Lower leg skin (tissue), 3 donors: Measurements from ENCODE around the gene STN1.

Experiments
- CTCF ChIP-seq, 3 donors: fragments of 450-650 bp; IDR thresholded peaks; one replicate each; pipeline ENCODE4 v1.5.1; 2016; ENCODE audit warnings: antibody characterized with exemption in 3 of 3, mild to moderate bottlenecking in 3 of 3, moderate library complexity in 2 of 3
- POLR2A ChIP-seq, 2 donors: fragments of 450-650 bp; IDR thresholded peaks; one replicate each; pipeline ENCODE4 v1.6.1; 2016 to 2017; ENCODE audit warnings: antibody characterized with exemption in 2 of 2, mild to moderate bottlenecking in 1 of 2, moderate library complexity in 1 of 2

DNA sequence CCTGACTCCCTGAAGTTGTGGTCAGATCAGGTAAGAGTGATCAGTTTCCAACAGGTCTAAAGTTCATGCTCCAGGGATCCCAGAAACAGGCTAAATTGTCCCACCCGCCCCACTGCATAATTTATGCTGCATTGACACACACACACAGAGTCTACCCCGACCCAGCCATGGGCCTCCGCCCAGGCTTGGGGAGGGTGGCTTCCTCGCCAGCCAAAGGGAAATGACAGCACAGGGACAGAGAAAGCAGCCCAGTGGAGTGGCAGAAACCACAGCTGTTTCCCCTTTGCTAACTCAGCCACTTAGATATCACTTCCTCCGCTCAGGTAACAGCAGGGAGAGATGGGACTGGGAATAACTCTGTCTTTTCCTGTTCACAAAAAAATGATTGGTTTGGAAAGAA lies 72.0 kb downstream of the STN1 start:
- no peak for TF ChIP-seq CTCF (IDR thresholded peaks at IDR 0.05)
- no peak for TF ChIP-seq POLR2A (IDR thresholded peaks at IDR 0.05)
